HEK293 (cell line): ENCODE results near the gene ROR2.
"Not testable (repeated sequence)": the region's sequence is repeated elsewhere in the genome, so short reads cannot be mapped to it uniquely, and the experiment has no call there.

Source experiments
- MYNN ChIP-seq: fragments of 450-650 bp; formaldehyde crosslinking; IDR thresholded peaks from 2 replicates; pipeline ENCODE4 v1.5.1; 2016; ENCODE audit warnings: missing biosample characterization, missing genetic modification characterization, borderline replicate concordance
- TCF7L2 ChIP-seq: IDR thresholded peaks from 2 replicates; pipeline ENCODE4 v1.6.1; 2011; ENCODE audit warnings: low read depth, mild to moderate bottlenecking, inconsistent platforms, low read length, moderate library complexity, borderline replicate concordance
- YY1 ChIP-seq: fragments of 450-650 bp; formaldehyde crosslinking; IDR thresholded peaks from 2 replicates; pipeline ENCODE4 v1.5.1; 2018; ENCODE audit warnings: missing biosample characterization, missing genetic modification characterization
- ZNF133 ChIP-seq: fragments of 450-650 bp; formaldehyde crosslinking; IDR thresholded peaks from 2 replicates; pipeline ENCODE4 v1.5.1; 2016; ENCODE audit warnings: missing biosample characterization, missing genetic modification characterization
- ZNF239 ChIP-seq: fragments of 450-650 bp; formaldehyde crosslinking; IDR thresholded peaks from 2 replicates; pipeline ENCODE4 v1.5.1; 2016; ENCODE audit warnings: missing biosample characterization, missing genetic modification characterization
- ZNF24 ChIP-seq: fragments of 450-650 bp; formaldehyde crosslinking; IDR thresholded peaks from 2 replicates; pipeline ENCODE4 v1.5.1; 2016; ENCODE audit warnings: missing biosample characterization, missing genetic modification characterization
- ZNF292 ChIP-seq: fragments of 450-650 bp; formaldehyde crosslinking; IDR thresholded peaks from 2 replicates; pipeline ENCODE4 v1.5.1; 2016; ENCODE audit warnings: low read depth, missing biosample characterization, missing genetic modification characterization, borderline replicate concordance
- ZNF701 ChIP-seq: fragments of 450-650 bp; formaldehyde crosslinking; IDR thresholded peaks from 2 replicates; pipeline ENCODE4 v1.5.1; 2016; ENCODE audit warnings: missing biosample characterization, missing genetic modification characterization
- ZNF707 ChIP-seq: fragments of 450-650 bp; formaldehyde crosslinking; IDR thresholded peaks from 2 replicates; pipeline ENCODE4 v1.5.1; 2016; ENCODE audit warnings: missing biosample characterization, missing genetic modification characterization
- TF ChIP-seq, protein P1 (sequence below): fragments of 450-650 bp; formaldehyde crosslinking; IDR thresholded peaks from 2 replicates; pipeline ENCODE4 v1.5.1; 2016; ENCODE audit warnings: missing biosample characterization, missing genetic modification characterization
- TF ChIP-seq, protein P2 (sequence below): fragments of 450-650 bp; IDR thresholded peaks from 2 replicates; pipeline ENCODE4 v1.5.1; 2018; ENCODE audit warnings: missing biosample characterization, mild to moderate bottlenecking, missing genetic modification characterization
- TF ChIP-seq, protein P3 (sequence below): fragments of 450-650 bp; formaldehyde crosslinking; IDR thresholded peaks from 2 replicates; pipeline ENCODE4 v1.5.1; 2016; ENCODE audit warnings: missing biosample characterization, missing genetic modification characterization

DNA sequence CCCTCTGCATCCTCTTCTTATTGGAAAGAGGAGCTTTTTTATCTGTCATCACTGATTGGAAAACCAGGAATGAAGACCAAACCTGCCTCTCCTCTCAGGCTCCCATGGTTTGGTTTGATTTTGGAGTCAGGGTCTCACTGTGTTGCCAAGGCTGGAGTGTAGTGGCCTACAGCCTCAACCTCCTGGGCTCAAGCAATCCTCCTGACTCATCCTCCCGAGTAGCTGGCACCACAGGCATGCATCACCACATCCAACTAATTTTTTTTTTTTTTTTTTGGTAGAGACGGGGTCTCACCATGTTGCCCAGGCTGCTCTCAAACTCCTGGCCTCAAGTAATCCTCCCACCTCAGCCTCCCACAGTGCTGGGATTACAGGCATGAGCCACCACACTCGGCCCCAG lies 40.8 kb downstream of the ROR2 start:
- TF ChIP-seq, protein P1, sequence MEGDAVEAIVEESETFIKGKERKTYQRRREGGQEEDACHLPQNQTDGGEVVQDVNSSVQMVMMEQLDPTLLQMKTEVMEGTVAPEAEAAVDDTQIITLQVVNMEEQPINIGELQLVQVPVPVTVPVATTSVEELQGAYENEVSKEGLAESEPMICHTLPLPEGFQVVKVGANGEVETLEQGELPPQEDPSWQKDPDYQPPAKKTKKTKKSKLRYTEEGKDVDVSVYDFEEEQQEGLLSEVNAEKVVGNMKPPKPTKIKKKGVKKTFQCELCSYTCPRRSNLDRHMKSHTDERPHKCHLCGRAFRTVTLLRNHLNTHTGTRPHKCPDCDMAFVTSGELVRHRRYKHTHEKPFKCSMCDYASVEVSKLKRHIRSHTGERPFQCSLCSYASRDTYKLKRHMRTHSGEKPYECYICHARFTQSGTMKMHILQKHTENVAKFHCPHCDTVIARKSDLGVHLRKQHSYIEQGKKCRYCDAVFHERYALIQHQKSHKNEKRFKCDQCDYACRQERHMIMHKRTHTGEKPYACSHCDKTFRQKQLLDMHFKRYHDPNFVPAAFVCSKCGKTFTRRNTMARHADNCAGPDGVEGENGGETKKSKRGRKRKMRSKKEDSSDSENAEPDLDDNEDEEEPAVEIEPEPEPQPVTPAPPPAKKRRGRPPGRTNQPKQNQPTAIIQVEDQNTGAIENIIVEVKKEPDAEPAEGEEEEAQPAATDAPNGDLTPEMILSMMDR (tag by site-specific recombination): not testable (repeated sequence)
- not testable (repeated sequence) for TF ChIP-seq MYNN; ZNF707 (tag by site-specific recombination); ZNF239; ZNF701 (tag by site-specific recombination); YY1; TCF7L2; ZNF292; ZNF133 (tag by site-specific recombination); ZNF24
- TF ChIP-seq, protein P2, sequence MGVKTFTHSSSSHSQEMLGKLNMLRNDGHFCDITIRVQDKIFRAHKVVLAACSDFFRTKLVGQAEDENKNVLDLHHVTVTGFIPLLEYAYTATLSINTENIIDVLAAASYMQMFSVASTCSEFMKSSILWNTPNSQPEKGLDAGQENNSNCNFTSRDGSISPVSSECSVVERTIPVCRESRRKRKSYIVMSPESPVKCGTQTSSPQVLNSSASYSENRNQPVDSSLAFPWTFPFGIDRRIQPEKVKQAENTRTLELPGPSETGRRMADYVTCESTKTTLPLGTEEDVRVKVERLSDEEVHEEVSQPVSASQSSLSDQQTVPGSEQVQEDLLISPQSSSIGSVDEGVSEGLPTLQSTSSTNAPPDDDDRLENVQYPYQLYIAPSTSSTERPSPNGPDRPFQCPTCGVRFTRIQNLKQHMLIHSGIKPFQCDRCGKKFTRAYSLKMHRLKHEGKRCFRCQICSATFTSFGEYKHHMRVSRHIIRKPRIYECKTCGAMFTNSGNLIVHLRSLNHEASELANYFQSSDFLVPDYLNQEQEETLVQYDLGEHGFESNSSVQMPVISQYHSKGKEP (tag by site-specific recombination): not testable (repeated sequence)
- TF ChIP-seq, protein P3, sequence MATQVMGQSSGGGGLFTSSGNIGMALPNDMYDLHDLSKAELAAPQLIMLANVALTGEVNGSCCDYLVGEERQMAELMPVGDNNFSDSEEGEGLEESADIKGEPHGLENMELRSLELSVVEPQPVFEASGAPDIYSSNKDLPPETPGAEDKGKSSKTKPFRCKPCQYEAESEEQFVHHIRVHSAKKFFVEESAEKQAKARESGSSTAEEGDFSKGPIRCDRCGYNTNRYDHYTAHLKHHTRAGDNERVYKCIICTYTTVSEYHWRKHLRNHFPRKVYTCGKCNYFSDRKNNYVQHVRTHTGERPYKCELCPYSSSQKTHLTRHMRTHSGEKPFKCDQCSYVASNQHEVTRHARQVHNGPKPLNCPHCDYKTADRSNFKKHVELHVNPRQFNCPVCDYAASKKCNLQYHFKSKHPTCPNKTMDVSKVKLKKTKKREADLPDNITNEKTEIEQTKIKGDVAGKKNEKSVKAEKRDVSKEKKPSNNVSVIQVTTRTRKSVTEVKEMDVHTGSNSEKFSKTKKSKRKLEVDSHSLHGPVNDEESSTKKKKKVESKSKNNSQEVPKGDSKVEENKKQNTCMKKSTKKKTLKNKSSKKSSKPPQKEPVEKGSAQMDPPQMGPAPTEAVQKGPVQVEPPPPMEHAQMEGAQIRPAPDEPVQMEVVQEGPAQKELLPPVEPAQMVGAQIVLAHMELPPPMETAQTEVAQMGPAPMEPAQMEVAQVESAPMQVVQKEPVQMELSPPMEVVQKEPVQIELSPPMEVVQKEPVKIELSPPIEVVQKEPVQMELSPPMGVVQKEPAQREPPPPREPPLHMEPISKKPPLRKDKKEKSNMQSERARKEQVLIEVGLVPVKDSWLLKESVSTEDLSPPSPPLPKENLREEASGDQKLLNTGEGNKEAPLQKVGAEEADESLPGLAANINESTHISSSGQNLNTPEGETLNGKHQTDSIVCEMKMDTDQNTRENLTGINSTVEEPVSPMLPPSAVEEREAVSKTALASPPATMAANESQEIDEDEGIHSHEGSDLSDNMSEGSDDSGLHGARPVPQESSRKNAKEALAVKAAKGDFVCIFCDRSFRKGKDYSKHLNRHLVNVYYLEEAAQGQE (tag by site-specific recombination): not testable (repeated sequence)
